ENCODE measurements around the gene CCDC124. TPM values are rescaled to one million over a fixed set of nuclear protein-coding genes. Genes with fewer than 3 reads are reported as not detected.
"Not testable (repeated sequence)": the region's sequence is repeated elsewhere in the genome, so short reads cannot be mapped to it uniquely, and the experiment has no call there.

The CCDC124 gene
- total RNA-seq, 1 donor from 2014 or later = 59.7 TPM

- DNase-seq (no peak), ATAC-seq (no peak)
- Histone ChIP-seq H3K4me3 (no peak overlapping the region), H3K27ac (no peak overlapping the region), H3K9me3 (no peaks in the 10 kb centered on the region), H3K36me3 (no peaks in the 10 kb centered on the region), H3K27me3 (peaks cover 4% of the 10 kb centered on the region), H3K4me1 (no peaks in the 10 kb centered on the region)
- intact Hi-C loops (cut with DNase I) = no loop called here
- TF ChIP-seq CTCF (IDR thresholded peaks at IDR 0.05) = no peak
Observed at GRCh38 chr19:17981611-17982010, 48.8 kb downstream of the CCDC124 start.

- H3K9me3 ChIP-seq = no peaks in the 10 kb centered on the region
- no peak for ATAC-seq
- no peaks in the 10 kb centered on the region for H3K36me3 ChIP-seq
- no peak overlapping the region for H3K4me3 ChIP-seq
- no peaks in the 10 kb centered on the region for H3K4me1 ChIP-seq
- intact Hi-C loops (cut with DNase I) = no loop called here
- no peak for TF ChIP-seq CTCF (IDR thresholded peaks at IDR 0.05)
- H3K27me3 ChIP-seq = peaks cover 4% of the 10 kb centered on the region
- no peak for DNase-seq
- H3K27ac ChIP-seq = no peak overlapping the region
Observed at GRCh38 chr19:17982430-17982829, 49.6 kb downstream of the CCDC124 start.

GRCh38 chr19:17985037-17985818, 52.4 kb downstream of the CCDC124 start:
- ATAC-seq = no peak
- intact Hi-C loops (cut with DNase I) = no loop called here
- H3K4me1 ChIP-seq = no peaks in the 10 kb centered on the region
- no peaks in the 10 kb centered on the region for H3K9me3 ChIP-seq
- H3K27ac ChIP-seq = no peak overlapping the region
- no peaks in the 10 kb centered on the region for H3K36me3 ChIP-seq
- no peaks in the 10 kb centered on the region for H3K27me3 ChIP-seq
- TF ChIP-seq CTCF (IDR thresholded peaks at IDR 0.05) = no peak
- no peak overlapping the region for H3K4me3 ChIP-seq
- DNase-seq = no peak

GRCh38 chr19:17986569-17986968, 53.8 kb downstream of the CCDC124 start:
- H3K36me3 ChIP-seq; H3K4me3 ChIP-seq; H3K27me3 ChIP-seq; H3K4me1 ChIP-seq; H3K27ac ChIP-seq; DNase-seq; intact Hi-C loops (cut with DNase I); ATAC-seq; H3K9me3 ChIP-seq: not testable (repeated sequence)

GRCh38 chr19:17988161-17988560, 55.3 kb downstream of the CCDC124 start:
- no peak for ATAC-seq
- Histone ChIP-seq H3K27me3 (no peaks in the 10 kb centered on the region), H3K9me3 (no peaks in the 10 kb centered on the region), H3K4me3 (no peak overlapping the region), H3K36me3 (no peaks in the 10 kb centered on the region), H3K27ac (no peak overlapping the region), H3K4me1 (no peaks in the 10 kb centered on the region)
- no peak for DNase-seq
- intact Hi-C loops (cut with DNase I) = no loop called here
- no peak for TF ChIP-seq CTCF (IDR thresholded peaks at IDR 0.05)

GRCh38 chr19:17989425-17990094, 56.7 kb downstream of the CCDC124 start:
- Histone ChIP-seq H3K27me3 (no peaks in the 10 kb centered on the region), H3K4me1 (no peaks in the 10 kb centered on the region), H3K27ac (no peak overlapping the region), H3K36me3 (no peaks in the 10 kb centered on the region), H3K4me3 (no peak overlapping the region), H3K9me3 (no peaks in the 10 kb centered on the region)
- ATAC-seq = no peak
- no peak for TF ChIP-seq CTCF (IDR thresholded peaks at IDR 0.05)
- DNase-seq = no peak
- intact Hi-C loops (cut with DNase I) = loop anchor here (10.0 kb wide), 1 partner anchor 115 kb away; the partner anchor contains the start of gene SLC5A5
